Fibroblast of skin of back (primary cell): Measurements from ENCODE around the gene ZNF512. TPM values are rescaled to one million over a fixed set of nuclear protein-coding genes. Genes with fewer than 3 reads are reported as not detected.
A peak's percentile ranks its signal among the peaks of the same experiment; 100 is the strongest.
"Not testable (repeated sequence)": the region's sequence is repeated elsewhere in the genome, so short reads cannot be mapped to it uniquely, and the experiment has no call there.

Source experiments
- DNase-seq: peaks from one replicate; pipeline ENCODE4 v3.0.0-alpha.2; 2013
- polyA plus RNA-seq, 2 experiments: library from polyadenylated mRNA; unstranded; fragments of 120-200 nt; gene quantifications; one replicate each; pipeline ENCODE4 v1.2.1, GENCODE V29; 2013; ENCODE audit not compliant: insufficient read length in 2 of 2

ZNF512 gene
- polyA plus RNA-seq (2013, experiment 1 of 2; ENCODE audit: insufficient read length) = 14.2 TPM
- polyA plus RNA-seq (2013, experiment 2 of 2; ENCODE audit: insufficient read length) = 14.8 TPM

- DNase-seq = peak; percentile 95
These were observed at the start of gene ZNF512 for GRCh38 chr2:27582695-27583389. TSS of gene ZNF512 (plus strand) at chr2:27583042. CDS start at chr2:27583113, 71 bp downstream.

DNA sequence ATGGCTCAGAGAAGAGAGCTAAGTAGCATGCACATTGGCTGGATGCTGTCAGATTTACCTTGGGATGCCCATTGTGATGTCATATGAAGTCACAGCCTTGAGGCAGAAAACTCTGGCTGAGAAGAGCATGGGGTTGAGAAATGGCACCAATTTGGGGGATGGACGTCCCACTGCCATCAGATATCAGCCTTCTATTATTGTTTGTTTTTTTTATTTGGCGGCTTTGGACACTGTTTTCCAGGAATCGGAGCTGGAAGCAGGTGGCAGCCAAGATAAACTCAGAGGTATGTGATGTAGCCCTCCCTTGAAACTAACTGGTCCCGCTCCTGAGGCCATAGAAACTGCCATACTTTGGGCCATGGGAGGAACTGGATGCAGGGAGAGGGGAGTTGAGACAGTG, 45.6 kb upstream of the ZNF512 start:
- no peak for DNase-seq

DNA sequence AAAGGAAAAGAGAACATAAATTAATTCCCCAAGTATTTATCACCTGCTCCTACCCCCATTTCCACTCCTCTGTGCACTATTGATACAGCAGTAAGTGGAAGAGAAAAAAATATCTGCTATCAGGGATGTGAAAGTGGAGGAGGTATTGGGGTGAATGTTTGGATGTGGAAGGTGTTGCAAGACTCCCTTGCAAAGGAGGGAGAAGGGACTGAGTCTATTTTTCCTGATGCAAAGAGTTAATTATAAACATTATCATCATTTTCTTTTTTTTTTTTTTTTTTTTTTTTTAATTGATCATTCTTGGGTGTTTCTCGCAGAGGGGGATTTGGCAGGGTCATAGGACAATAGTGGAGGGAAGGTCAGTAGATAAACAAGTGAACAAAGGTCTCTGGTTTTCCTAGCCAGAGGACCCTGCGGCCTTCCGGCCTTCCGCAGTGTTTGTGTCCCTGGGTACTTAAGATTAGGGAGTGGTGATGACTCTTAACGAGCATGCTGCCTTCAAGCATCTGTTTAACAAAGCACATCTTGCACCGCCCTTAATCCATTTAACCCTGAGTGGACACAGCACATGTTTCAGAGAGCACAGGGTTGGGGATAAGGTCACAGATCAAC, 43.9 kb upstream of the ZNF512 start:
- DNase-seq = not testable (repeated sequence)

GRCh38 chr2:27539649-27540048, 43.2 kb upstream of the ZNF512 start:
- not testable (repeated sequence) for DNase-seq

DNA sequence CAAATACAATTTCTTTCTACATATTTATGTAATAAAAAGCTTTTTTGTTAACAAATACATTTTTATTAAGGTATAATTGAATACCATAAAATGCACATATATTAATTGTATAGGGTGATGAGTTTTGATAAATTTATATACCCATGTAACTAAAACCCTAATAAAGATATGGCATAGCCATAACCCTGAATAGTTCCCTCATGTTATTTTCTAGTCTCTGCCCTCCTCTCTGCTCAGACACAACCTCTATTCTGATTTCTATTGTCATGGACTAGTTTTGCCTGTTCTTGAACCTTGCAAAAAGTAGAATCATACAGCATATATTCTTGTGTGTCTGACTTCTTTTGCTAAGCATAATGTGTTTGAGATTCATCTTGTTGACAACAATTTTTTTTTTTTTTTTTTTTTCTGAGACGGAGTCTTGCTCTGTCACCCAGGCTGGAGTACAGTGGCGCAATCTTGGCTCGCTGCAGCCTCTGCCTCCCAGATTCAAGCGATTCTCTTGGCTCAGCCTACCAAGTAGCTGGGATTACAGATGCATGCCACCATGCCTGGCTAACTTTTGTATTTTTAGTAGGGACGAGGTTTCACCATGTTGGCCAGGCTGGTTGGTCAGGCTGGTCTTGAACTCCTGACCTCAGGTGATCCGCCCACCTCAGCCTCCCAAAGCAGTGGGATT, 38.6 kb upstream of the ZNF512 start:
- DNase-seq = no peak

DNA sequence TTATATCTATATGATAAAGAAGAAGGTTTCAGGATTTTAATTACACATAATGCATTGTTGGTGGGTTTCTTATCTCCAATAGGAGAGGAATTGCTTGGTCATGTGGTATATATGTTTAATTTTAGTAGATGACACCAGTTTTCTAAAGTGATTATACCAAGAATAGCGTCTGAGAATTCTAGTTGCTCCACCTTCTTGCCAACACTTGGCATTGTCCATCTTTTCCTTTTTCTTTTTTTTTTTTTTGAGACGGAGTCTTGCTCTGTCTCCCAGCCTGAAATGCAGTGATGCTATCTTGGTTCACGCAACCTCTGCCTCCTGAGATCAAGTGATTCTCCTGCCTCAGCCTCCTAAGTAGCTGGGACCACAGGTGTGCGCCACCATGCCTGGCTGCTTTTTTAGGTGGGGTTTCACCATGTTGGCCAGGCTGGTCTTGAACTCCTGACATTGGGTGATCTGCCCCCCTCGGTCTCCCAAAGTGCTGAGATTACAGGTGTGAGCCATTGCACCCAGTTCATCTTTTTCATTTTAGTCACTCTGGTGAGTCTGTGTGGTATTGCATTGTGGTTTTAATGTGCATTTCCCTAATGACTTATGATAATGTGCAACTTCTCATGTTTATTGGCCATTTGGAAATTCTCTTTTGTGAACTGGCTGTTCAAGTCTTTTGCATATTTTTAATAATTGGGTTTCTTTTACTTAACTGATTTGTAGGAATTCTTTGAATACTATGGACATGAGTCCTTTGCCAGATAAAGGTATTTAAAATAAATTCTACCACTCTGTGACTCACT, 37.3 kb upstream of the ZNF512 start:
- DNase-seq = peak; percentile 19

DNA sequence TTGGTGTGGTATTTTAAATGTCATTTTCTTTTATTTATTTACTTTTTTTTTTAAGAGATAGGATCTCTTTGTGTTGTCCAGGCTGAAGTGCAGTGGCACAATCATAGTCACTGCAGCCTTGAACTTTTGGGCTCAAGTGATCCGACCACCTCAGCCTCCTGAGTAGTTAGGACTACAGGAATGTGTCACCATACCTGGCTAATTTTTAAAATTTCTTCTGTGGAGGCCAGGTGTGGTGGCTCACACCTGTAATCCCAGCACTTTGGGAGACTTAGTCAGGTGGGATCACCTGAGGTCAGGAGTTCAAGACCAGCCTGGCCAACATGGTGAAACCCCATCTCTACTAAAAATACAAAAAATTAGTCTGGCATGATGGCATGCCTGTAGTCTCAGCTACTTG, 33.5 kb upstream of the ZNF512 start:
- DNase-seq = no peak

DNA sequence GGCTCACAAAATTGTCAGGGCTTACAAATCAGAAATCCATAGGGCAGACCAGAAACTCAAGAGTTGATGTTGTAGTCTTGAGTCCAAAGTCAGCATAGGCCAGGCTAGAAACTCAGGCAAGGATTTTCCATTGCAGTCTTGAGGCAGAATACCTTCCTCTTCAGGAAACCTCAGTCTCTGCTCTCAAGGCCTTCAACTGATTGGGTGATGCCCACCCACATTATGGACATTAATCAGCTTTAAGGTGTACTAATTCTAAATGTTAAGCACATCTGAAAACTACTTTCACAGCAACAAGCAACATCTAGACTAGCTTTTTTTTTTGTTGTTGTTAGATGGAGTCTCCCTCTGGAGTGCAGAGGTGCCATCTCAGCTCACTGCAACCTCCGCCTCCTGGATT, 31.3 kb upstream of the ZNF512 start:
- no peak for DNase-seq

DNA sequence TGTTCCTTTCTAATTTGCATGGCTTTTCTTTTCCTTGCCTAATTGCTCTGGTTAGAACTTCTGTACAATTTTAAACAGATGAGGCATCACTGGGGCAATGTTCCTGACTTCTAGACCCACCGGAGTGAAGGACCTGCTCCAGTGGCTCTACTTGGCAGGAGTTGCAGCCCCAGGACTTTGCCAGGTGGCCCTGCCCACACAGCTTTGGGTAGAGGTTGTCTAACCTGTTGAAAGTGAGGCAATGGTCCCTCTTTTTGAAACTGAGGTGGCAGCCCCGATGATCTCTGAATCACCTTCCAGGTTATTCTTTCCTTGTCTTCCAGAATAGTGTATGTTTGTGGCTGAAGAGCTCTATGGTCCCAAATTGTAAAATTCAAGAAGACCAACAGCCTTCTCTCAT, 29.9 kb upstream of the ZNF512 start:
- no peak for DNase-seq

- not testable (repeated sequence) for DNase-seq
These were observed 28.4 kb upstream of the ZNF512 start for GRCh38 chr2:27554451-27554850.

DNA sequence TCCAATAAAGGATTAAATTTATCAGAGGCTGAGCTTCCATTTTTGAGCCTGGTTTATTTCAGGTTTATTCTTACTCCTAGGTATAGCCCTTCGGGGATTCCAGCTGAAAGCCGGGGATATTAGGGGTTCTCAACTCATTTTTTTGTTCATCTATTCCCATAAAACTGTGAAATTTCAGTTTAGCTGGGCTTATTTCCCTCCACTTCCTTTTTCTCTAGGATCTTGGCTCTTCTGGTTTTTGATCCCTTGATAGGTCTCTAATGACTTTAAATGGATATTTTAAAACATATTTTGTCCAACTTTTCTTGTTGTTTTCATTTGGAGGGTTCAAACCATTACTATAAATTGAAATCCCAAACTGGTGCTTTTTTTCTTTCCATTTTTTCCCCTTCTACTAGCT, 23.6 kb upstream of the ZNF512 start:
- no peak for DNase-seq

- no peak for DNase-seq
These were observed 21.8 kb upstream of the ZNF512 start for GRCh38 chr2:27561060-27561459.

DNA sequence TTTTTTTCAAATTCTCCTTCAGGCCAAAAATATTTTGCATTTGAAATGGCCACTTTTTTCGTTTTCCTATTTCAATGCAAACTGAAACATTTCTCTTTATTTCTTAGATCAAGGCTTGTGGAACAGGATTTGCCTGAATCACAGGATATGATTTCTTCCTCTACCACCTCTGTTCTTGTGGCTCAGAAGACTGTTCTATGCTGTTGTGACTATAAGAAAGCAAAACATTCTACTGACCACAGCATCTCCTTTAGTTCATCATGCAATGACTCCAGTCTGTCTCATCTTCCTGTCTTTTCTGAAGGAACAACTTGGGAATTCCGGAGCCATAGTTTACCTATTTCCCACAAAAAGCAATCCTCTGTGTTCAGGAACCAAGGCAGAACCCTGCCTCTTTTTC, 16.2 kb upstream of the ZNF512 start:
- peak; percentile 89 for DNase-seq

- no peak for DNase-seq
These were observed 13.4 kb upstream of the ZNF512 start for GRCh38 chr2:27569398-27569797.

DNA sequence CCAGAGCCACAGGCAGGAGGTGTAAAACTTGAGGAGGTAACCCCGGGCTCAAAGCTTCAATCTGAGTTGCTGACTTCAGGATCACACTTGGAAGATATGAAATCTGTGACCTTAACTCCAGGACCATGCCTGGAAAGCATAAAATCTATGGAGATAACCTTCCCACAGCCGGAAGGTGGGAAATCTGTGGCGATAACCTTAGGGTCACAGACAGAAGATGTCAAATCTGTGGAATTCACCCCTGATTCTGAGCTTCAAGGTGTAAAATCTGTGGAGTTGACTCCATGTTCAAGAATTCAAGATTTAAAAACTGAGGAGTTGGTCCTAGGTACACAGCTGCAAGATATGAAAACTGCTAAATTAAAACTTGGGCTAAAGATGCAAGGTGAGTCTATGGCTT, 11.6 kb upstream of the ZNF512 start:
- no peak for DNase-seq

- no peak for DNase-seq
These were observed 11.2 kb upstream of the ZNF512 start for GRCh38 chr2:27571681-27572080.

DNA sequence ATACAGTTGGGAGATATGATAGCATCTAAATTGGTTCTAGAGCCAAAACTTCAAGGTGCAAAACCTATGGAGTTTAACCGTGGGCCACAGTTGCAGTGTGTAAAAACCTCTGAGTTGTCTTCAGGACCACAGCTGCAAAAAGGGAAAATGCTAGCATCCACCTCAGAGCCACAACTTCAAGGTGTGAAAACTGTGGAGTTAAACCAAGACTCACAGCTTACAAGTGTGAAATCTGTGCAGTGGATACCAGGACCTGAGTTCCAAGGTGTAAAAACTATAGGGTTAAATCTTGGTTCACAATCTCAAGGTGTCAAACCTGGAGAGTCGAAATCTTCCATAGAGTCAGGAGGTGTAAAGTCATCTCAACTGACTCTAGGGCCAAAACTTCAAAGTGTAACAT, 10.4 kb upstream of the ZNF512 start:
- DNase-seq = no peak

GRCh38 chr2:27572998-27573429, 9.8 kb upstream of the ZNF512 start:
- DNase-seq = no peak

DNA sequence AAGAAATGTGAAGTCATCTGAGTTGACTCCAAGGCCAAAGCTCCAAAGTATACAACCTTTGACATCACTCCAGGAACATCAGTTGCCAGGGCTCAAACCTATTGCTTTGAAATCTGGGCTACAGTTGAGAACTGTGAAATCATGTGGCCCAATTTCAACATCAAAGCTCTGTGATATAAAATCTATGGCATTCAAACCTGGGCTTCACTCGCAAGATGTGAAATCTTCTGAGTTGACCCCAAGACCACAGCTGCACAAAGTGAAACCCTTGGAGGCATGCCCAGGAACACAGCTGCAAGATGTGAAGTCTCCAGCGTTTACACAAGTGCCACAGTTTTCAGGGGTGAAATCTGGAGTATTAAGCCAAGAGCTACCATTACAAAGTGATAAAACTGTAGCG, 9.4 kb upstream of the ZNF512 start:
- no peak for DNase-seq

- no peak for DNase-seq
These were observed 1.3 kb upstream of the ZNF512 start for GRCh38 chr2:27581417-27582128.

DNA sequence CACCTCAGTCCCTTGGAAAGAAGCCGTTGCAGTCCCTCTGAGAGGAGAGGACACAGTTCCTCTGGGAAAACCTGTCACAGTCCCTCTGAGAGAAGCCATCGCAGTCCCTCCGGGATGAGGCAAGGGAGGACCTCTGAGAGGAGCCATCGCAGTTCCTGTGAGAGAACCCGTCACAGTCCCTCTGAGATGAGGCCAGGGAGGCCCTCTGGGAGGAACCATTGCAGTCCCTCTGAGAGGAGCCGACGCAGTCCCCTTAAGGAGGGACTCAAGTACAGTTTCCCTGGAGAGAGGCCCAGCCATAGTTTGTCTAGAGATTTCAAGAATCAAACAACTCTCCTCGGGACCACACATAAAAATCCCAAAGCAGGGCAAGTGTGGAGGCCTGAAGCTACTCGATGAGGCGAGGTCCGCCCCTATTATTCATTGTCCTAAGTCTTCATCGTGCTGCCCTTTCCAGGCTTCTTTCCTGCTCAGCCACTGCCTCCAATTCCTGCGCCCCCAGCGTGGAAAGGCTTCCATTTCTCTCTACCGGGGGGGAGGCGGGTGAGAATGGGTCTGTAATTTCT, 630 bp upstream of the ZNF512 start:
- no peak for DNase-seq

- DNase-seq = peak; percentile 3
These were observed 611 bp downstream of the ZNF512 start for GRCh38 chr2:27583390-27583915.
